K562 (cell line): ENCODE measurements around the gene HCRT. TPM values are rescaled to one million over a fixed set of nuclear protein-coding genes. Genes with fewer than 3 reads are reported as not detected.

Source experiments
- ATAC-seq: fragments of 200-7000 bp; cut with Tn5 transposase; 3 replicates; pipeline ENCODE4 v1.9.1; 2020; ENCODE audit warnings: moderate library complexity
- BruUV-seq: library from RNA; stranded (reverse); fragments of 400-500 nt; replicated peaks from 2 replicates; lab custom pipeline; 2021; lab: Mats Ljungman, UMichigan
- CTCF ChIA-PET: fragments of 300-600 bp; formaldehyde crosslinking; extraction: SDS; loops from one replicate; lab custom pipeline; 2021; ENCODE audit warnings: low intra/inter-chr PET ratio; lab: Yijun Ruan, JAX
- POLR2A ChIA-PET: fragments of 300-600, 350-650 bp; sonication (Branson Sonifier 250); formaldehyde crosslinking; extraction: SDS; loops from one replicate; lab custom pipeline; 2021; ENCODE audit warnings: antibody characterized with exemption, inconsistent platforms; lab: Yijun Ruan, JAX
- DNase-seq, 4 experiments: peaks; one replicate each; pipeline versions ENCODE4 v3.0.0 to v3.0.0-alpha.2; 2011 to 2018; ENCODE audit warnings: low spot score in 3 of 4, mixed read lengths in 3 of 4; ENCODE audit errors: extremely low read depth in 1 of 4
- FAIRE-seq: peaks from 2 replicates; lab custom pipeline; 2011; peaks lifted over from hg19 to GRCh38; lab: Jason Lieb, UNC
- H2AFZ ChIP-seq: 2 replicates; pipeline ENCODE4 v1.6.0; 2011; ENCODE audit warnings: low read depth, low read length, control low read depth, inconsistent platforms
- H3K27ac ChIP-seq: fragments of 200-600 bp; 3 replicates; pipeline ENCODE4 v1.8.0; 2011; ENCODE audit warnings: low read depth, mild to moderate bottlenecking, control low read depth, inconsistent platforms, low read length, moderate library complexity, mixed read lengths; ENCODE audit errors: extremely low read depth
- H3K27me3 ChIP-seq, 2 experiments: fragments of 300-600 bp in 1 of 2; 2 replicates in 1 of 2; 3 replicates in 1 of 2; pipeline versions ENCODE4 v1.6.0 to v1.8.0; 2011; ENCODE audit warnings: inconsistent platforms in 2 of 2, low read length in 2 of 2, mild to moderate bottlenecking in 1 of 2, mixed read lengths in 1 of 2, moderate library complexity in 1 of 2; ENCODE audit not compliant: control insufficient read depth in 2 of 2, insufficient read depth in 2 of 2
- H3K36me3 ChIP-seq: fragments of 300-600 bp; 3 replicates; pipeline ENCODE4 v1.8.0; 2011; ENCODE audit warnings: mild to moderate bottlenecking, low read length, inconsistent platforms; ENCODE audit not compliant: control insufficient read depth, insufficient read depth
- H3K4me1 ChIP-seq, 2 experiments: fragments of 200-600 bp in 1 of 2; replicated peaks in 1 of 2; 2 replicates in 1 of 2; 3 replicates in 1 of 2; pipeline versions ENCODE4 v1.5.1 to v1.8.0; 2011; ENCODE audit warnings: inconsistent platforms in 2 of 2, low read length in 2 of 2, mild to moderate bottlenecking in 1 of 2, mixed read lengths in 1 of 2, moderate library complexity in 1 of 2; ENCODE audit not compliant: control insufficient read depth in 2 of 2, insufficient read depth in 2 of 2
- H3K4me2 ChIP-seq: 2 replicates; pipeline ENCODE4 v1.6.1; 2011; ENCODE audit warnings: low read length, control low read depth, inconsistent platforms, mixed read lengths; ENCODE audit not compliant: insufficient read depth
- H3K4me3 ChIP-seq: fragments of 200-600 bp; sonication (generic), shearing (Covaris generic); 2 replicates; pipeline ENCODE4 v1.5.1; 2016; ENCODE audit warnings: control low read depth, inconsistent platforms
- H3K79me2 ChIP-seq: fragments of 200-600 bp; 3 replicates; pipeline ENCODE4 v1.8.0; 2011; ENCODE audit warnings: low read length, inconsistent platforms; ENCODE audit not compliant: control insufficient read depth, insufficient read depth
- H3K9ac ChIP-seq, 2 experiments: 2 replicates each; pipeline versions ENCODE4 v1.6.0 to v1.6.1; 2011; ENCODE audit warnings: low read depth in 2 of 2, low read length in 2 of 2, control low read depth in 1 of 2, inconsistent platforms in 1 of 2, mild to moderate bottlenecking in 1 of 2, mixed read lengths in 1 of 2; ENCODE audit not compliant: insufficient read depth in 1 of 2
- H3K9me1 ChIP-seq: one replicate; pipeline ENCODE4 v1.6.0; 2011; ENCODE audit warnings: inconsistent platforms, mild to moderate bottlenecking, low read length, moderate library complexity; ENCODE audit not compliant: control insufficient read depth, insufficient read depth
- H3K9me3 ChIP-seq: replicated peaks from 2 replicates; pipeline ENCODE4 v1.5.1; 2011; ENCODE audit warnings: low read depth, low read length, inconsistent platforms; ENCODE audit not compliant: control insufficient read depth, insufficient read depth
- H4K20me1 ChIP-seq: replicated peaks from 2 replicates; pipeline ENCODE4 v1.6.1; 2011; ENCODE audit warnings: low read length, inconsistent platforms, mixed read lengths; ENCODE audit not compliant: control insufficient read depth, insufficient read depth
- CEBPG ChIP-seq, 3 experiments: fragments of 200-800 bp in 1 of 3; sonication (Bioruptor generic) in 1 of 3; sonication (generic) in 1 of 3; formaldehyde crosslinking in 1 of 3; IDR thresholded peaks in 2 of 3; conservative IDR thresholded peaks in 1 of 3; 2 replicates each; pipeline versions ENCODE4 v1.6.1 to v1.8.0; 2016 to 2022; ENCODE audit warnings: missing compliant biosample characterization in 2 of 3, missing genetic modification characterization in 2 of 3, mild to moderate bottlenecking in 1 of 3, missing genetic modification reagents in 1 of 3
- GTF2F1 ChIP-seq: IDR thresholded peaks from 2 replicates; pipeline ENCODE4 v1.6.1; 2011; ENCODE audit warnings: low read depth, low read length, improper control_type of control experiment
- ZBTB11 ChIP-seq, 3 experiments: fragments of 200-800 bp in 1 of 3; fragments of 250-450 bp in 1 of 3; fragments of 450-650 bp in 1 of 3; sonication (Bioruptor Pico) in 1 of 3; sonication (Bioruptor generic) in 1 of 3; formaldehyde crosslinking in 1 of 3; IDR thresholded peaks; 2 replicates each; pipeline versions ENCODE4 v1.6.1 to v1.8.0; 2016 to 2022; ENCODE audit warnings: mild to moderate bottlenecking in 2 of 3, missing genetic modification characterization in 2 of 3, missing compliant biosample characterization in 1 of 3, moderate library complexity in 1 of 3
- ZNF408 ChIP-seq: fragments of 250-450 bp; sonication (Bioruptor Pico); IDR thresholded peaks from 2 replicates; pipeline ENCODE4 v1.4.0; 2020; ENCODE audit warnings: low read depth, mild to moderate bottlenecking, moderate library complexity
- WGBS: fragments of 100-300 bp; shearing (Covaris generic); methylation state at CpG from one replicate; pipeline ENCODE4 v1.1.6; 2016; ENCODE audit warnings: low coverage, mixed read lengths; ENCODE audit not compliant: insufficient coverage; ENCODE audit errors: missing lambda C conversion rate; 5-methylcytosine and 5-hydroxymethylcytosine counted together
- in situ Hi-C: fragments of 300-500 bp; cut with MboI; formaldehyde crosslinking; loops from 4 replicates; pipeline ENCODE4 v1.15.0; 2018; ENCODE audit warnings: inconsistent platforms, mixed read lengths
- intact Hi-C: fragments of 100-400 bp; cut with micrococcal nuclease; formaldehyde crosslinking; loops from 2 replicates; pipeline ENCODE4 v1.14.2; 2022
- polyA plus RNA-seq, 8 experiments: library from polyadenylated mRNA; depleted of rRNA in 4 of 8; stranded (reverse) in 5 of 8; unstranded in 3 of 8; fragments of >200 nt; fragmentation: Nextera tagmentation in 2 of 8; fragmentation: Illumina TruSeq in 1 of 8; extraction: Ambion mirVana in 2 of 8; extraction: Trizol in 1 of 8; gene quantifications; 2 replicates each; pipeline versions ENCODE4 v1.2.1 to v1.2.3, GENCODE V29; 2011 to 2014; ENCODE audit warnings: inconsistent platforms in 1 of 8, missing spikeins in 1 of 8
- total RNA-seq, 7 experiments: library from RNA; depleted of rRNA in 6 of 7; stranded (reverse); fragments of >200 nt in 6 of 7; fragmentation: Illumina TruSeq in 2 of 7; extraction: Trizol in 2 of 7; gene quantifications; 2 replicates each; pipeline versions ENCODE4 v1.2.1 to v1.2.3, GENCODE V29; 2011 to 2021; ENCODE audit warnings: low replicate concordance in 1 of 7

Gene HCRT
- total and polyA plus RNA-seq, 9 of the 15 experiments (the other 6 are each of a cell fraction or from before 2014, with no cell fraction given) = not detected

GRCh38 chr17:42135151-42135550 is 50.1 kb downstream of the HCRT start:
- ATAC-seq (no peak), FAIRE-seq (no peak), DNase-seq (no peak)
- Histone ChIP-seq H3K9me3 (no peaks in the 10 kb centered on the region), H3K4me1 (peaks cover 9 to 11% of the 10 kb centered on the region in 2 experiments; a peak in 3 of 5 replicates), H3K79me2 (peaks cover 84% of the 10 kb centered on the region), H3K36me3 (peaks cover 85% of the 10 kb centered on the region), H2AFZ (no peak overlapping the region), H3K9ac (no peak overlapping the region), H3K9me1 (peaks cover 9% of the 10 kb centered on the region), H3K4me3 (no peak overlapping the region), H3K27ac (peak overlapping the region; percentile 34; the same call in 1 of the 3 replicates), H3K4me2 (no peak overlapping the region), H4K20me1 (peaks cover 9% of the 10 kb centered on the region; the same call in 1 of the 2 replicates), H3K27me3 (no peaks in the 10 kb centered on the region)
- in situ Hi-C loops (no loop called here), intact Hi-C loops (no loop called here)
- TF ChIP-seq GTF2F1 (no peak), ZBTB11 (CRISPR knock-in tag; IDR thresholded peaks at IDR 0.05) (peak in 1 of 3 experiments; percentile 5; a peak in 1 of 6 replicates), ZNF408 (CRISPR knock-in tag) (no peak), CEBPG (CRISPR knock-in tag; IDR thresholded peaks at IDR 0.05) (no peak), CEBPG (tag; conservative IDR thresholded peaks at IDR 0.05 in 1 of 2, IDR thresholded peaks at IDR 0.05 in 1 of 2) (peak in 1 of 2 experiments; percentile 47; a peak in 2 of 4 replicates)
- BruUV-seq = no TSS peak
- ChIA-PET POLR2A (interaction anchor here (0.9 to 1.2 kb wide), 4 partner anchors 16 to 109 kb away, joined by 3 to 4 read pairs (median 4); partner anchors contain the start of gene KCNH4), CTCF (no interaction called here)
- 87% methylated on average over 6 of the region's 6 CpGs for WGBS

Other genes starting within 250 kb of the HCRT start
Only the 7 nearest of the 15 such genes appear.
- 0.20 TPM in 1 of 2 replicates, not detected in the other for gene ZNF385C, start 87.0 kb downstream of the HCRT start, total RNA-seq (2014; rRNA removed)
- 0.16 and 0.25 TPM in 2 replicates for gene ZNF385C, start 87.0 kb downstream of the HCRT start, total RNA-seq (2014; rRNA removed; fragmentation: Illumina TruSeq; extraction: Trizol)
- 0.08 and 0.11 TPM in 2 replicates for gene ZNF385C, start 87.0 kb downstream of the HCRT start, total RNA-seq (2015; rRNA removed; fragmentation: Illumina TruSeq; extraction: Trizol)
- gene ZNF385C, start 87.0 kb downstream of the HCRT start, total RNA-seq (2021) = 0.22 and 0.34 TPM in 2 replicates
- gene ZNF385C, start 87.0 kb downstream of the HCRT start, polyA plus RNA-seq (2011; rRNA removed) = 0.35 and 0.42 TPM in 2 replicates
- 0.28 and 0.29 TPM in 2 replicates for gene ZNF385C, start 87.0 kb downstream of the HCRT start, polyA plus RNA-seq (2014; fragmentation: Illumina TruSeq; extraction: Trizol)
- gene ZNF385C, start 87.0 kb downstream of the HCRT start, polyA plus RNA-seq (2014; fragmentation: Nextera tagmentation; extraction: Ambion mirVana) = under 1 TPM; 0.03 to 0.04 TPM
- gene ZNF385C, start 87.0 kb downstream of the HCRT start, polyA plus RNA-seq (2014; rRNA removed) = 0.15 and 0.74 TPM in 2 replicates
- gene DHX58, start 72.7 kb downstream of the HCRT start, total RNA-seq (2014; rRNA removed) = 1.5 and 3.0 TPM in 2 replicates
- 0.51 and 0.76 TPM in 2 replicates for gene DHX58, start 72.7 kb downstream of the HCRT start, total RNA-seq (2014; rRNA removed; fragmentation: Illumina TruSeq; extraction: Trizol)
- gene DHX58, start 72.7 kb downstream of the HCRT start, total RNA-seq (2015; rRNA removed; fragmentation: Illumina TruSeq; extraction: Trizol) = 1.1 and 1.2 TPM in 2 replicates
- gene DHX58, start 72.7 kb downstream of the HCRT start, total RNA-seq (2021) = 1.7 and 2.3 TPM in 2 replicates
- 1.6 and 3.5 TPM in 2 replicates for gene DHX58, start 72.7 kb downstream of the HCRT start, polyA plus RNA-seq (2011; rRNA removed)
- gene DHX58, start 72.7 kb downstream of the HCRT start, polyA plus RNA-seq (2014; fragmentation: Illumina TruSeq; extraction: Trizol) = 1.4 TPM in 2 replicates
- under 1 TPM; 0.15 to 0.25 TPM for gene DHX58, start 72.7 kb downstream of the HCRT start, polyA plus RNA-seq (2014; fragmentation: Nextera tagmentation; extraction: Ambion mirVana)
- 1.9 and 2.4 TPM in 2 replicates for gene DHX58, start 72.7 kb downstream of the HCRT start, polyA plus RNA-seq (2014; rRNA removed)
- 22.9 and 29.3 TPM in 2 replicates for gene KAT2A, start 64.1 kb downstream of the HCRT start, total RNA-seq (2014; rRNA removed)
- 13.9 and 18.7 TPM in 2 replicates for gene KAT2A, start 64.1 kb downstream of the HCRT start, total RNA-seq (2014; rRNA removed; fragmentation: Illumina TruSeq; extraction: Trizol)
- 31.9 and 32.8 TPM in 2 replicates for gene KAT2A, start 64.1 kb downstream of the HCRT start, total RNA-seq (2015; rRNA removed; fragmentation: Illumina TruSeq; extraction: Trizol)
- gene KAT2A, start 64.1 kb downstream of the HCRT start, total RNA-seq (2021) = 57.2 and 57.8 TPM in 2 replicates
- gene KAT2A, start 64.1 kb downstream of the HCRT start, polyA plus RNA-seq (2011; rRNA removed) = 64.6 and 64.7 TPM in 2 replicates
- 54.4 and 57.1 TPM in 2 replicates for gene KAT2A, start 64.1 kb downstream of the HCRT start, polyA plus RNA-seq (2014; fragmentation: Illumina TruSeq; extraction: Trizol)
- 1 to 10 TPM; 1.5 to 4.9 TPM for gene KAT2A, start 64.1 kb downstream of the HCRT start, polyA plus RNA-seq (2014; fragmentation: Nextera tagmentation; extraction: Ambion mirVana)
- 80.4 and 92.0 TPM in 2 replicates for gene KAT2A, start 64.1 kb downstream of the HCRT start, polyA plus RNA-seq (2014; rRNA removed)
- gene HSPB9, start 62.6 kb downstream of the HCRT start, total RNA-seq (2014; rRNA removed) = 0.08 TPM in 1 of 2 replicates, not detected in the other
- not detected in 2 replicates for gene HSPB9, start 62.6 kb downstream of the HCRT start, total RNA-seq (2014; rRNA removed; fragmentation: Illumina TruSeq; extraction: Trizol)
- 0.07 TPM in 1 of 2 replicates, not detected in the other for gene HSPB9, start 62.6 kb downstream of the HCRT start, total RNA-seq (2015; rRNA removed; fragmentation: Illumina TruSeq; extraction: Trizol)
- 0.11 and 0.16 TPM in 2 replicates for gene HSPB9, start 62.6 kb downstream of the HCRT start, total RNA-seq (2021)
- 0.04 and 0.08 TPM in 2 replicates for gene HSPB9, start 62.6 kb downstream of the HCRT start, polyA plus RNA-seq (2011; rRNA removed)
- not detected in 2 replicates for gene HSPB9, start 62.6 kb downstream of the HCRT start, polyA plus RNA-seq (2014; fragmentation: Illumina TruSeq; extraction: Trizol)
- gene HSPB9, start 62.6 kb downstream of the HCRT start, polyA plus RNA-seq (2014; fragmentation: Nextera tagmentation; extraction: Ambion mirVana) = under 1 TPM; 0.04 to 0.06 TPM
- gene HSPB9, start 62.6 kb downstream of the HCRT start, polyA plus RNA-seq (2014; rRNA removed) = 0.05 and 0.13 TPM in 2 replicates
- 79.2 and 125 TPM in 2 replicates for gene RAB5C, start 30.5 kb downstream of the HCRT start, total RNA-seq (2014; rRNA removed)
- gene RAB5C, start 30.5 kb downstream of the HCRT start, total RNA-seq (2014; rRNA removed; fragmentation: Illumina TruSeq; extraction: Trizol) = 46.5 and 55.8 TPM in 2 replicates
- 106 and 107 TPM in 2 replicates for gene RAB5C, start 30.5 kb downstream of the HCRT start, total RNA-seq (2015; rRNA removed; fragmentation: Illumina TruSeq; extraction: Trizol)
- gene RAB5C, start 30.5 kb downstream of the HCRT start, total RNA-seq (2021) = 108 and 117 TPM in 2 replicates
- 55.9 and 77.4 TPM in 2 replicates for gene RAB5C, start 30.5 kb downstream of the HCRT start, polyA plus RNA-seq (2011; rRNA removed)
- 165 and 166 TPM in 2 replicates for gene RAB5C, start 30.5 kb downstream of the HCRT start, polyA plus RNA-seq (2014; fragmentation: Illumina TruSeq; extraction: Trizol)
- gene RAB5C, start 30.5 kb downstream of the HCRT start, polyA plus RNA-seq (2014; fragmentation: Nextera tagmentation; extraction: Ambion mirVana) = 1 to 10 TPM; 1.7 to 2.2 TPM
- gene RAB5C, start 30.5 kb downstream of the HCRT start, polyA plus RNA-seq (2014; rRNA removed) = 118 and 122 TPM in 2 replicates
- 0.50 and 0.98 TPM in 2 replicates for gene KCNH4, start 4.3 kb downstream of the HCRT start, total RNA-seq (2014; rRNA removed)
- gene KCNH4, start 4.3 kb downstream of the HCRT start, total RNA-seq (2014; rRNA removed; fragmentation: Illumina TruSeq; extraction: Trizol) = 0.22 and 0.29 TPM in 2 replicates
- 0.36 and 0.49 TPM in 2 replicates for gene KCNH4, start 4.3 kb downstream of the HCRT start, total RNA-seq (2015; rRNA removed; fragmentation: Illumina TruSeq; extraction: Trizol)
- gene KCNH4, start 4.3 kb downstream of the HCRT start, total RNA-seq (2021) = 1.8 and 2.0 TPM in 2 replicates
- gene KCNH4, start 4.3 kb downstream of the HCRT start, polyA plus RNA-seq (2011; rRNA removed) = 0.72 and 0.79 TPM in 2 replicates
- gene KCNH4, start 4.3 kb downstream of the HCRT start, polyA plus RNA-seq (2014; fragmentation: Illumina TruSeq; extraction: Trizol) = 1.2 and 1.3 TPM in 2 replicates
- under 1 TPM; 0.10 to 0.14 TPM for gene KCNH4, start 4.3 kb downstream of the HCRT start, polyA plus RNA-seq (2014; fragmentation: Nextera tagmentation; extraction: Ambion mirVana)
- gene KCNH4, start 4.3 kb downstream of the HCRT start, polyA plus RNA-seq (2014; rRNA removed) = 1.3 and 1.7 TPM in 2 replicates
- gene GHDC, start 9.0 kb upstream of the HCRT start, total RNA-seq (2014; rRNA removed) = 20.3 and 20.8 TPM in 2 replicates
- gene GHDC, start 9.0 kb upstream of the HCRT start, total RNA-seq (2014; rRNA removed; fragmentation: Illumina TruSeq; extraction: Trizol) = 5.0 and 5.6 TPM in 2 replicates
- 10.4 and 11.2 TPM in 2 replicates for gene GHDC, start 9.0 kb upstream of the HCRT start, total RNA-seq (2015; rRNA removed; fragmentation: Illumina TruSeq; extraction: Trizol)
- 21.1 and 23.2 TPM in 2 replicates for gene GHDC, start 9.0 kb upstream of the HCRT start, total RNA-seq (2021)
- gene GHDC, start 9.0 kb upstream of the HCRT start, polyA plus RNA-seq (2011; rRNA removed) = 12.0 and 12.9 TPM in 2 replicates
- 7.8 and 12.4 TPM in 2 replicates for gene GHDC, start 9.0 kb upstream of the HCRT start, polyA plus RNA-seq (2014; fragmentation: Illumina TruSeq; extraction: Trizol)
- under 1 TPM; 0.65 to 0.87 TPM for gene GHDC, start 9.0 kb upstream of the HCRT start, polyA plus RNA-seq (2014; fragmentation: Nextera tagmentation; extraction: Ambion mirVana)
- gene GHDC, start 9.0 kb upstream of the HCRT start, polyA plus RNA-seq (2014; rRNA removed) = 20.8 and 20.9 TPM in 2 replicates